Measurements from ENCODE around the gene MEGF10.
"Not testable (repeated sequence)": the region's sequence is repeated elsewhere in the genome, so short reads cannot be mapped to it uniquely, and the experiment has no call there.

MEGF10 gene

DNA sequence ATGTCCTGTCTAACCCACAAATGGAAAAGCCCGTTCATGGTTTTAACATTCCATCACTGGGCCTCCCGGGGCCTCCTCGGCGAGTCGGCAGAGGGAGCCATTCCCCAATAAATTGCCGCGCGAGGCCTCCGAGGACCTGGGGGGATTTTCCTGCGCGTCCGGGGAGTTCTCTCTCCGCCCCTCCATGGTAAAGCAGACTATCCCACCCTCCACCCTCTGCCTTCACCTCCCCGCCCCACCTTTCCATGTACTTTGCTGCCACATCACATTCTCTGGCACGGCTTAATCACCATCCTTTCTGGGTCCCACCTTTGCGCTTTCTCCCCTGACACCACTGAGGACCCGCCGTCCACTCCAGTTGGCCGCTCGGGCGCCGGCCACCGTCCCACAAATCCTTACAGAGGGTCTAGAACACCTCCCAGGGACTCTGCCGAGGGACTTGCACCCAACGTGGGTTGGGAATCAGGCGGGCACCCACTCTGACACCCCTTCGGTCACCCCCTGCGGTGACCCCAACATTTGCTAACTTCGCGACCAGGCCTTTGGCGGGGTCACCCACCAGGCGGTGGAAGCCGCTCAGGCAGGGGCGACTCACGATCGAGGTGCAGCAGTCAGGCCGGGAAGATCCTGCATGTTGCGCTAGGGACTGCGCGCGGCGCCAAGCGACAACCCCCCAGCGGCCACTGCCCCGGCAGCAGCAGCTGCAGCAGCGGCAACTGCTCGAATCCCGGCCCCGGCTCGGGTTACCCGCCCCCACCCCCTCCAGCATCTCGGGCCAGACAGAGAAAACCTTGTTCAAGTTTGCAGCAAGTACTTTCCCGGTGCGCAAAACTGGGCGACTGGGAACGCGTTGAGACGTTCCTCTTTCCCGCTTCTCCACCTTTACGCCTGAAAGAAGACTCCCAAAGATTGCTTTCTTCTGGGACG is at the start of gene MEGF10:
Gene MEGF10, plus strand, starts transcription at position 778 of the 927 bp plus-strand sequence. CDS start 40,513 bp downstream, outside the sequence.
- TF ChIP-seq, protein P1, sequence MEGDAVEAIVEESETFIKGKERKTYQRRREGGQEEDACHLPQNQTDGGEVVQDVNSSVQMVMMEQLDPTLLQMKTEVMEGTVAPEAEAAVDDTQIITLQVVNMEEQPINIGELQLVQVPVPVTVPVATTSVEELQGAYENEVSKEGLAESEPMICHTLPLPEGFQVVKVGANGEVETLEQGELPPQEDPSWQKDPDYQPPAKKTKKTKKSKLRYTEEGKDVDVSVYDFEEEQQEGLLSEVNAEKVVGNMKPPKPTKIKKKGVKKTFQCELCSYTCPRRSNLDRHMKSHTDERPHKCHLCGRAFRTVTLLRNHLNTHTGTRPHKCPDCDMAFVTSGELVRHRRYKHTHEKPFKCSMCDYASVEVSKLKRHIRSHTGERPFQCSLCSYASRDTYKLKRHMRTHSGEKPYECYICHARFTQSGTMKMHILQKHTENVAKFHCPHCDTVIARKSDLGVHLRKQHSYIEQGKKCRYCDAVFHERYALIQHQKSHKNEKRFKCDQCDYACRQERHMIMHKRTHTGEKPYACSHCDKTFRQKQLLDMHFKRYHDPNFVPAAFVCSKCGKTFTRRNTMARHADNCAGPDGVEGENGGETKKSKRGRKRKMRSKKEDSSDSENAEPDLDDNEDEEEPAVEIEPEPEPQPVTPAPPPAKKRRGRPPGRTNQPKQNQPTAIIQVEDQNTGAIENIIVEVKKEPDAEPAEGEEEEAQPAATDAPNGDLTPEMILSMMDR (IDR thresholded peaks at IDR 0.05; ENCODE audit: borderline replicate concordance, insufficient read depth, low read depth, low read length) = peak; percentile 55; the same call in 1 of the 2 replicates
- H3K4me3 ChIP-seq (ENCODE audit: low read depth, low read length) = no peak within 1 kb of the TSS

DNA sequence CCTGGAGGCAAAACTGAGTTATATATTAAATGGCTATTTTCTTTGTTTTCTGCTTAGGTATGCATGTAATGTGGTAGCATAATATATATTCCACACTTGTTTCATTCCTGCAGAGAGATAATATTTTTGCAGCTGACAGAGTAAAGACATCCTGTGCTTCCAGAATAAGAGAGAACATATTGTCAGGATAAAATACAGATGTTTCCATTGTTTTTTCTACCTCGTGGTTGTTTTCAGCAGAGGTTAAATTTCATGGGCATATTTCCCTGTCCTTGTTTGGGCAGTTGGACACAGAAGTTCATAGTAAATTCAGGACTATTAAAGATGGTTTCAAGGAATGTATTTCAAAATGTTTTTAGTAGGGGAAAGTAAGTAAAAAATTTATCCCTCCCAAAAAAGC is 47.6 kb upstream of the MEGF10 start:
- TF ChIP-seq, protein P1 (IDR thresholded peaks at IDR 0.05; ENCODE audit: borderline replicate concordance, insufficient read depth, low read depth, low read length) = no peak

DNA sequence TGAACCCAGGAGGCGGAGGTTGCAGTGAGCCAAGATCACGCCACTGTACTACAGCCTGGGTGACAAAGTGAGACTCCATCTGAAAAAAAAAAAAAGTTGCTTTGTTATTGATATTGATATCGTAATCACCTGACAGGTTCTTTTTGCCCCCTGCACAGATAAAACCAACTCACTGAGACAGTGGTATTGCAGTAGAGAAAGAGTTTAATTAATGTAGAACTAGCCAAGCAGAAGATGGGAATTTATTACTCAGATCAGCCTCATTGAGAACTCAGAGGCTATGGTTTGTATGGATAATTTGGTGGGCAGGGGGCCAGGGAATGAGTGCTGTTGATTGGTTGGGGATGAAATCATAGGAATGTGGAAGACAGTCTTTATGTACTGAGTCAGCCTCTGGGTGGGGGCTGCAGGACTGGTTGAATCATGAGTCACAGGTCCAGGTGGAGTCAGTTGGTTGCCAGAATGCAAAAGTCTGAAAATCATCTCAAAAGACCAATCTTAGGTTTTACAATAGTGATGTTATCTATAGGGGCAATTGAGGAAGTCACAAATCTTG is 35.8 kb upstream of the MEGF10 start:
- TF ChIP-seq, protein P1 (IDR thresholded peaks at IDR 0.05; ENCODE audit: borderline replicate concordance, insufficient read depth, low read depth, low read length) = no peak
- H3K4me3 ChIP-seq (ENCODE audit: low read depth, low read length) = no peak overlapping the region

More for the DNA sequence above, 47.6 kb upstream of the MEGF10 start:
- H3K4me3 ChIP-seq (ENCODE audit: low read depth, low read length) = no peak overlapping the region

DNA sequence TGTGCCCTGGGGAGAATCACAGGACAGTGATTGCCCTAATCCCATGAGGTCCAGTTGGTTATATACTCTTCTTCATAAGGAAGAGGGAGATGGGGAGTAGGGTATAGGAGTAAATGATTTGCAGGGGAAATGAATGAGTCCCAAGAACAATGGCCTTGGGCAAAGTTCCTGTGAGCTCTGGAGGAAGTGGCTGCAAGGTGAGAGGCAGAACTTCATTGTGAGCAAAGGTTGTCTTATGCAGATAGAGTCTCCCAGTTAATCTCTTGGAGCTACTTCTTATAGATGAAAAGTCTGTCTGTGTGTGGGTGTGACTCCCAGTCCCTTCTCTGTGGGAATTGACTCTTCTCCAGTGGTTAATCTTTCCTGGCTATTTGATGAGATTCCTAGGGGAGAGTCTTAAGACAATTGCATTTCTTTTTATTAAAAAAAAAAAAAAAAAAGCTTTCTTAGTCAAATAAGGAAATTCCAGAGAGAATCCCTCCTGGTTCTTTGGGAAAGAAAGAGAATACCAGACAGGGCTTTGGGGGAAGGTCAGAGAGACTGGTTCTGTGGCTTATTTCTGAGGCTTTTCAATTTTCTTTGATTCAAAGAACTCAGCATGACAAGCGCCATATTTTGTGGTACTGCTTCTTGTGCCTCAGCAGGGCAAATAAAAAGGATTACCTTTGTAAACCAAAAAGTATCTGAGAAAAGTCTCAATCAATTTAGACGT is 33.6 kb upstream of the MEGF10 start:
- H3K4me3 ChIP-seq (ENCODE audit: low read depth, low read length) = no peak overlapping the region
- TF ChIP-seq, protein P1 (IDR thresholded peaks at IDR 0.05; ENCODE audit: borderline replicate concordance, insufficient read depth, low read depth, low read length) = no peak

DNA sequence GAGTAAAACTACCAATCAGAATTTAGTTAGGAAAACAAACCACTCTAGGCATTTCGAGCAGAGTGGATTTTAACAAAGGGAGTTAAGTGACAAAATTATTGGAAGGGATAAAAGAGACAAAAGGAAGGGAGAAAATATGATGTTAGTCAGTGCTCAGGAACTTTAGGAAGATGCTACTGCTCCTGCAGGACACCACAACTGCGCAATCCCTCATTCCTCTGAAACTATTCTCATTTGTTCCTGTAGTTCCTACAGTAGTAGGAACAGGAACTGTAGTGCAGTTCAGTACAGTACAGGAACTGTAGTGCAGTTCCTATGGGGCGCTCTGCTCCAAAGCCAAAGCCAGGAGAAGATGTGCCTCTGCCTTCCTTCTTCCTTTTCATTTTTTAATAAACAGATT is 29.9 kb upstream of the MEGF10 start:
- no peak overlapping the region for H3K4me3 ChIP-seq (ENCODE audit: low read depth, low read length)
- TF ChIP-seq, protein P1 (IDR thresholded peaks at IDR 0.05; ENCODE audit: borderline replicate concordance, insufficient read depth, low read depth, low read length) = no peak

DNA sequence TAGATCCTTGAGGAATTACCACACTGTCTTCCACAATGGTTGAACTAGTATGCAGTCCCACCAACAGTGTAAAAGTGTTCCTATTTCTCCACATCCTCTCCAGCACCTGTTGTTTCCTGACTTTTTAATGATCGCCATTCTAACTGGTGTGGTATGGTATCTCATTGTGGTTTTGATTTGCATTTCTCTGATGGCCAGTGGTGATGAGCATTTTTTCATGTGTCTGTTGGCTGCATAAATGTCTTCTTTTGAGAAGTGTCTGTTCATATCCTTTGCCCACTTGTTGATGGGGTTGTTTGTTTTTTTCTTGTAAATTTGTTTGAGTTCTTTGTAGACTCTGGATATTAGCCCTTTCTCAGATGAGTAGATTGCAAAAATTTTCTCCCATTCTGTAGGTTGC is 25.1 kb upstream of the MEGF10 start:
- not testable (repeated sequence) for H3K4me3 ChIP-seq (ENCODE audit: low read depth, low read length)

DNA sequence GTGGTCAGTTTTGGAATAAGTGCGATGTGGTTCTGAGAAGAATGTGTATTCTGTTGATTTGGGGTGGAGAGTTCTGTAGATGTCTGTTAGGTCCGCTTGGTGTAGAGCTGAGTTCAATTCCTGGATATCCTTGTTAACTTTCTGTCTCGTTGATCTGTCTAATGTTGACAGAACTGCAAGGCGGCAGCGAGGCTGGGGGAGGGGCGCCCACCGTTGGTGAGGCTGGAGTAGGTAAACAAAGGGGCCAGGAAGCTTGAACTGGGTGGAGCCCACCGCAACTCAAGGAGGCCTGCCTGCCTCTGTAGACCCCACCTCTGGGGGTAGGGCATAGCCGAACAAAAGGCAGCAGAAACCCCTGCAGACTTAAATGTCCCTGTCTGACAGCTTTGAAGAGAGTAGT is 22.3 kb upstream of the MEGF10 start:
- H3K4me3 ChIP-seq (ENCODE audit: low read depth, low read length) = not testable (repeated sequence)

DNA sequence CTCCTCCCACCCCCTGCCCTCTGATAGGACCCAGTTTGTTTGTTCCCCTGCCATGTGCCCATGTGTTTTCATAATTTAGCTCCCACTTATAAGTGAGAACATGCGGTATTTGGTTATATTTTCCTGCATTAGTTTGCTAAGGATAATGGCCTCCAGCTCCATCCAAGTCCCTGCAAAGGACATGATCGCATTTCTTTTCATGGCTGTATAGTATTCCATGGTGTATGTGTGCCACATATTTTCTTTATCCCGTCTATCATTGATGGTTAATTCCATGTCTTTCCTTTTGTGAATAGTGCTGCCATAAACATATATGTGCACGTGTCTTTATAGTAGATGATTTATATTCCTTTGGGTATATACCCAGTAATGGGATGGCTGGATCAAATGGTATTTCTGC is 19.9 kb upstream of the MEGF10 start:
- not testable (repeated sequence) for H3K4me3 ChIP-seq (ENCODE audit: low read depth, low read length)

Measured in GM12875 (cell line).